HG03521 (cell line): ENCODE measurements around the gene ZNRF4.
"Not testable (repeated sequence)": the region's sequence is repeated elsewhere in the genome, so short reads cannot be mapped to it uniquely, and the experiment has no call there.

Experiments used
- ATAC-seq: cut with Tn5 transposase; IDR thresholded peaks from one replicate; pipeline ENCODE4 v1.9.1; 2021; ENCODE audit warnings: mild to moderate bottlenecking, moderate library complexity; ENCODE audit not compliant: unreplicated experiment

The ZNRF4 gene

GRCh38 chr19:5455367-5456129 lies at the start of gene ZNRF4:
Gene ZNRF4, plus strand, starts transcription at chr19:5455417. Its CDS starts 75 bp downstream, at chr19:5455492.
- ATAC-seq: no peak

GRCh38 chr19:5406198-5406597 lies 49.0 kb upstream of the ZNRF4 start:
- ATAC-seq: not testable (repeated sequence)

GRCh38 chr19:5406816-5407215 lies 48.4 kb upstream of the ZNRF4 start:
- no peak for ATAC-seq

GRCh38 chr19:5407356-5407755 lies 47.9 kb upstream of the ZNRF4 start:
- ATAC-seq: no peak

- ATAC-seq: no peak
Measured at GRCh38 chr19:5417495-5418436, 37.5 kb upstream of the ZNRF4 start.

GRCh38 chr19:5418677-5419076 lies 36.5 kb upstream of the ZNRF4 start:
- ATAC-seq: no peak

- no peak for ATAC-seq
Measured at GRCh38 chr19:5420953-5421352, 34.3 kb upstream of the ZNRF4 start.

GRCh38 chr19:5423567-5424125 lies 31.6 kb upstream of the ZNRF4 start:
- ATAC-seq: no peak

- no peak for ATAC-seq
Measured at GRCh38 chr19:5424192-5424973, 30.8 kb upstream of the ZNRF4 start.

GRCh38 chr19:5425260-5425659 lies 30.0 kb upstream of the ZNRF4 start:
- ATAC-seq: no peak

GRCh38 chr19:5430237-5430636 lies 25.0 kb upstream of the ZNRF4 start:
- ATAC-seq: no peak

GRCh38 chr19:5432687-5433086 lies 22.5 kb upstream of the ZNRF4 start:
- no peak for ATAC-seq

GRCh38 chr19:5434351-5434917 lies 20.8 kb upstream of the ZNRF4 start:
- no peak for ATAC-seq

- no peak for ATAC-seq
Measured at GRCh38 chr19:5434970-5435641, 20.1 kb upstream of the ZNRF4 start.

- ATAC-seq: no peak
Measured at GRCh38 chr19:5435642-5436017, 19.6 kb upstream of the ZNRF4 start.

- ATAC-seq: no peak
Measured at GRCh38 chr19:5436106-5436947, 18.9 kb upstream of the ZNRF4 start.

GRCh38 chr19:5436948-5437306 lies 18.3 kb upstream of the ZNRF4 start:
- ATAC-seq: no peak

GRCh38 chr19:5438756-5439155 lies 16.5 kb upstream of the ZNRF4 start:
- not testable (repeated sequence) for ATAC-seq

GRCh38 chr19:5439452-5439851 lies 15.8 kb upstream of the ZNRF4 start:
- no peak for ATAC-seq
